Measurements from ENCODE around the gene EIF4E2. TPM values are rescaled to one million over a fixed set of nuclear protein-coding genes. Genes with fewer than 3 reads are reported as not detected.

EIF4E2 gene
- total RNA-seq, 2 experiments from 2014 or later: 70.1 to 71.8 TPM

- no peaks in the 10 kb centered on the region for H3K27me3 Mint-ChIP-seq
- peaks cover 7% of the 10 kb centered on the region for H3K4me1 Mint-ChIP-seq
- DNase-seq: no peak
- no peak overlapping the region for H3K27ac Mint-ChIP-seq
- H3K9me3 Mint-ChIP-seq: no peaks in the 10 kb centered on the region
- H3K36me3 Mint-ChIP-seq: no peaks in the 10 kb centered on the region
- H3K4me3 Mint-ChIP-seq: no peak overlapping the region
Observed at GRCh38 chr2:232609607-232610006, 59.1 kb downstream of the EIF4E2 start.

- no peak overlapping the region for H3K4me3 Mint-ChIP-seq
Observed at GRCh38 chr2:232610081-232610480, 59.6 kb downstream of the EIF4E2 start.

GRCh38 chr2:232611061-232611460 lies 60.6 kb downstream of the EIF4E2 start:
- Mint-ChIP-seq H3K9me3 (no peaks in the 10 kb centered on the region), H3K36me3 (no peaks in the 10 kb centered on the region), H3K27me3 (no peaks in the 10 kb centered on the region), H3K4me3 (no peak overlapping the region), H3K27ac (no peak overlapping the region), H3K4me1 (peaks cover 4% of the 10 kb centered on the region)
- DNase-seq: no peak

More at GRCh38 chr2:232610081-232610480, 59.6 kb downstream of the EIF4E2 start:
- DNase-seq: no peak
- Mint-ChIP-seq H3K27ac (no peak overlapping the region), H3K4me1 (peaks cover 7% of the 10 kb centered on the region), H3K36me3 (no peaks in the 10 kb centered on the region), H3K27me3 (no peaks in the 10 kb centered on the region), H3K9me3 (no peaks in the 10 kb centered on the region)

GRCh38 chr2:232611559-232612218 lies 61.2 kb downstream of the EIF4E2 start:
- no peaks in the 10 kb centered on the region for H3K9me3 Mint-ChIP-seq
- H3K27me3 Mint-ChIP-seq: no peaks in the 10 kb centered on the region
- H3K27ac Mint-ChIP-seq: no peak overlapping the region

GRCh38 chr2:232613538-232614134 lies 63.1 kb downstream of the EIF4E2 start:
- Mint-ChIP-seq H3K4me1 (no peaks in the 10 kb centered on the region), H3K27me3 (no peaks in the 10 kb centered on the region), H3K27ac (no peak overlapping the region), H3K9me3 (no peaks in the 10 kb centered on the region), H3K36me3 (no peaks in the 10 kb centered on the region), H3K4me3 (no peak overlapping the region)
- DNase-seq: no peak

More at GRCh38 chr2:232611559-232612218, 61.2 kb downstream of the EIF4E2 start:
- peak; percentile 66 for DNase-seq
- H3K4me1 Mint-ChIP-seq: no peaks in the 10 kb centered on the region
- H3K36me3 Mint-ChIP-seq: no peaks in the 10 kb centered on the region
- no peak overlapping the region for H3K4me3 Mint-ChIP-seq

- H3K4me1 Mint-ChIP-seq: no peaks in the 10 kb centered on the region
- no peak overlapping the region for H3K27ac Mint-ChIP-seq
- H3K4me3 Mint-ChIP-seq: no peak overlapping the region
- no peaks in the 10 kb centered on the region for H3K27me3 Mint-ChIP-seq
- H3K9me3 Mint-ChIP-seq: no peaks in the 10 kb centered on the region
- no peaks in the 10 kb centered on the region for H3K36me3 Mint-ChIP-seq
- DNase-seq: no peak
Observed at GRCh38 chr2:232615339-232615738, 64.8 kb downstream of the EIF4E2 start.

Other genes with a start within 250 kb of the EIF4E2 start
- gene ALPP, start 171.9 kb upstream of the EIF4E2 start, total RNA-seq: not detected
- not detected for gene ALPG, start 143.8 kb upstream of the EIF4E2 start, total RNA-seq
- gene ALPI, start 94.5 kb upstream of the EIF4E2 start, total RNA-seq: not detected
- under 1 TPM; 0.12 to 0.14 TPM for gene ECEL1, start 62.9 kb upstream of the EIF4E2 start, total RNA-seq
- gene PRSS56, start 30.3 kb upstream of the EIF4E2 start, total RNA-seq: not detected
- not detected for gene CHRND, start 24.5 kb upstream of the EIF4E2 start, total RNA-seq
- gene CHRNG, start 11.0 kb upstream of the EIF4E2 start, total RNA-seq: not detected
- 1 to 10 TPM; 6.9 to 7.0 TPM for gene TIGD1, start 132 bp upstream of the EIF4E2 start, total RNA-seq
- 1 to 10 TPM in 1 of 2 experiments, under 1 TPM in 1; 0.78 to 1.1 TPM for gene EFHD1, start 82.9 kb downstream of the EIF4E2 start, total RNA-seq
- gene GIGYF2, start 146.6 kb downstream of the EIF4E2 start, total RNA-seq: 10 to 100 TPM; 45.2 to 45.7 TPM
- not detected for gene KCNJ13, start 225.9 kb downstream of the EIF4E2 start, total RNA-seq